ENCODE data around the gene COPG1. TPM values are rescaled to one million over a fixed set of nuclear protein-coding genes. Genes with fewer than 3 reads are reported as not detected.

The COPG1 gene
- total and polyA plus RNA-seq, 2 of the 13 experiments (the other 11 are each of a cell fraction or from before 2014, with no cell fraction given): 98.6 to 166 TPM

DNA sequence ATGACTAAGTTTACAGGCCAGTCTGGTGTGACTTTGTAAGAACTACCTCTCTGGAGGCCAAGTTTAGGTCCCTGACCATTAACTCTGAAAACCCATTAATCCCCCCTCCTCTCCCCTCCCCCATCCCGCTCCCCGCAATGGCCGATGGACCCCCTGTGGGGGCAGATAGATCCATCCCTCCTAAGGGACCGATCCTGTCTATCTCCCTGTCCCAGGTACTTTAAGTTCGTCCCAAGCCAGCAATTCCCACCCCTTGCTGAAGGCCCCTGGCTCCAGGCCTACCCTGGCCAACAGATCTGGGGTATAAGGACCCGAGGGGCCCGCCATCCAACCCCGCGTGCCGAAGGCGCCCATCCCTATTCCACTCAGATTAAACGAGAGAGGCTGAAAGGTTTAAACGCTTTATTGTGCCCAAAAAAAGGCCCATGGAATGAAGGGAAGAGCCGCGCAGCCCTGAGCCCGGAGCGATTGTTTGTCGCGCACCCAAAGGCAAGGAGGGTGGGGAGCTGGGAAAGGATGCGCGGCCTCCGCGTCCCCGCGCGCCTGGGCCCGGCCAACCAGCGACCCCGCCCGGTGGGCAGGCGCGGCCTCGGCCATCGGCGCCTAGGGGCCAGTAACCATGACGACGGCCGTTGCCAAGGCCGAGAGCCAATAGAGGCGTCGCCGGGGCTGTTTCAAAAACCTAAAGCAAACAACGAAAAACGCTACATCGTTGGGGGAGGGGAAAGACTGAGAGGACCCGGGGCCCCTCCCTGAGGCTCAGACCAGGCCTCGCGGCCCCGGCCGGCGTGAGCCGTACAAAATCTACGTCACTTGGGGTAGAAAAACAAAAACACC is 65.2 kb downstream of the COPG1 start (continued):
- TF ChIP-seq ZNF563 (CRISPR knock-in tag; IDR thresholded peaks at IDR 0.05) (no peak), CAMTA2 (CRISPR knock-in tag; IDR thresholded peaks at IDR 0.05; ENCODE audit: borderline replicate concordance) (0 out of 2 replicates have a peak, but pooled peaks have one; percentile 40), CENPX (CRISPR knock-in tag; IDR thresholded peaks at IDR 0.05) (no peak), ZNF460 (CRISPR knock-in tag; IDR thresholded peaks at IDR 0.05; ENCODE audit: borderline replicate concordance) (no peak), KLF15 (CRISPR knock-in tag; IDR thresholded peaks at IDR 0.05; ENCODE audit: borderline replicate concordance) (no peak), ZNF607 (CRISPR knock-in tag; IDR thresholded peaks at IDR 0.05; ENCODE audit: borderline replicate concordance) (no peak), YEATS4 (CRISPR knock-in tag; IDR thresholded peaks at IDR 0.05; ENCODE audit: borderline replicate concordance) (no peak), SOX13 (IDR thresholded peaks at IDR 0.05) (no peak), SOX13 (CRISPR knock-in tag; conservative IDR thresholded peaks at IDR 0.05 in 1 of 2, IDR thresholded peaks at IDR 0.05 in 1 of 2) (peak in 1 of 2 experiments; percentile 43; a peak in 2 of 4 replicates), ZNF598 (CRISPR knock-in tag; IDR thresholded peaks at IDR 0.05; ENCODE audit: borderline replicate concordance) (no peak), ZNF883 (CRISPR knock-in tag; IDR thresholded peaks at IDR 0.05; ENCODE audit: not compliant biosample characterization) (peak; percentile 64), PCBP2 (optimal IDR thresholded peaks at IDR 0.05; ENCODE audit: low read depth, low read length, poor library complexity, severe bottlenecking) (peak; percentile 21), PCBP1 (IDR thresholded peaks at IDR 0.05; ENCODE audit: borderline replicate concordance, low read depth, low read length) (no peak)
- TF ChIP-seq, protein P1, sequence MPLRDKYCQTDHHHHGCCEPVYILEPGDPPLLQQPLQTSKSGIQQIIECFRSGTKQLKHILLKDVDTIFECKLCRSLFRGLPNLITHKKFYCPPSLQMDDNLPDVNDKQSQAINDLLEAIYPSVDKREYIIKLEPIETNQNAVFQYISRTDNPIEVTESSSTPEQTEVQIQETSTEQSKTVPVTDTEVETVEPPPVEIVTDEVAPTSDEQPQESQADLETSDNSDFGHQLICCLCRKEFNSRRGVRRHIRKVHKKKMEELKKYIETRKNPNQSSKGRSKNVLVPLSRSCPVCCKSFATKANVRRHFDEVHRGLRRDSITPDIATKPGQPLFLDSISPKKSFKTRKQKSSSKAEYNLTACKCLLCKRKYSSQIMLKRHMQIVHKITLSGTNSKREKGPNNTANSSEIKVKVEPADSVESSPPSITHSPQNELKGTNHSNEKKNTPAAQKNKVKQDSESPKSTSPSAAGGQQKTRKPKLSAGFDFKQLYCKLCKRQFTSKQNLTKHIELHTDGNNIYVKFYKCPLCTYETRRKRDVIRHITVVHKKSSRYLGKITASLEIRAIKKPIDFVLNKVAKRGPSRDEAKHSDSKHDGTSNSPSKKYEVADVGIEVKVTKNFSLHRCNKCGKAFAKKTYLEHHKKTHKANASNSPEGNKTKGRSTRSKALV (CRISPR knock-in tag; IDR thresholded peaks at IDR 0.05): peak; percentile 55
- TF ChIP-seq, protein P2, sequence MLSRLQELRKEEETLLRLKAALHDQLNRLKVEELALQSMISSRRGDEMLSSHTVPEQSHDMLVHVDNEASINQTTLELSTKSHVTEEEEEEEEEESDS (CRISPR knock-in tag; IDR thresholded peaks at IDR 0.05; ENCODE audit: borderline replicate concordance): no peak
- TF ChIP-seq, protein P3, sequence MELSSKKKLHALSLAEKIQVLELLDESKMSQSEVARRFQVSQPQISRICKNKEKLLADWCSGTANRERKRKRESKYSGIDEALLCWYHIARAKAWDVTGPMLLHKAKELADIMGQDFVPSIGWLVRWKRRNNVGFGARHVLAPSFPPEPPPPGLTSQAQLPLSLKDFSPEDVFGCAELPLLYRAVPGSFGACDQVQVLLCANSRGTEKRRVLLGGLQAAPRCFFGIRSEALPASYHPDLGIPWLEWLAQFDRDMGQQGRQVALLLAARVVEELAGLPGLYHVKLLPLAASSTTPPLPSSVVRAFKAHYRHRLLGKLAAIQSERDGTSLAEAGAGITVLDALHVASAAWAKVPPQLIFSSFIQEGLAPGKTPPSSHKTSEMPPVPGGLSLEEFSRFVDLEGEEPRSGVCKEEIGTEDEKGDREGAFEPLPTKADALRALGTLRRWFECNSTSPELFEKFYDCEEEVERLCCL (CRISPR knock-in tag; IDR thresholded peaks at IDR 0.05; ENCODE audit: borderline replicate concordance): no peak
- TF ChIP-seq, protein P4, sequence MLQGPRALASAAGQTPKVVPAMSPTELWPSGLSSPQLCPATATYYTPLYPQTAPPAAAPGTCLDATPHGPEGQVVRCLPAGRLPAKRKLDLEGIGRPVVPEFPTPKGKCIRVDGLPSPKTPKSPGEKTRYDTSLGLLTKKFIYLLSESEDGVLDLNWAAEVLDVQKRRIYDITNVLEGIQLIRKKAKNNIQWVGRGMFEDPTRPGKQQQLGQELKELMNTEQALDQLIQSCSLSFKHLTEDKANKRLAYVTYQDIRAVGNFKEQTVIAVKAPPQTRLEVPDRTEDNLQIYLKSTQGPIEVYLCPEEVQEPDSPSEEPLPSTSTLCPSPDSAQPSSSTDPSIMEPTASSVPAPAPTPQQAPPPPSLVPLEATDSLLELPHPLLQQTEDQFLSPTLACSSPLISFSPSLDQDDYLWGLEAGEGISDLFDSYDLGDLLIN (CRISPR knock-in tag; IDR thresholded peaks at IDR 0.05; ENCODE audit: borderline replicate concordance): no peak
- TF ChIP-seq, protein P5, sequence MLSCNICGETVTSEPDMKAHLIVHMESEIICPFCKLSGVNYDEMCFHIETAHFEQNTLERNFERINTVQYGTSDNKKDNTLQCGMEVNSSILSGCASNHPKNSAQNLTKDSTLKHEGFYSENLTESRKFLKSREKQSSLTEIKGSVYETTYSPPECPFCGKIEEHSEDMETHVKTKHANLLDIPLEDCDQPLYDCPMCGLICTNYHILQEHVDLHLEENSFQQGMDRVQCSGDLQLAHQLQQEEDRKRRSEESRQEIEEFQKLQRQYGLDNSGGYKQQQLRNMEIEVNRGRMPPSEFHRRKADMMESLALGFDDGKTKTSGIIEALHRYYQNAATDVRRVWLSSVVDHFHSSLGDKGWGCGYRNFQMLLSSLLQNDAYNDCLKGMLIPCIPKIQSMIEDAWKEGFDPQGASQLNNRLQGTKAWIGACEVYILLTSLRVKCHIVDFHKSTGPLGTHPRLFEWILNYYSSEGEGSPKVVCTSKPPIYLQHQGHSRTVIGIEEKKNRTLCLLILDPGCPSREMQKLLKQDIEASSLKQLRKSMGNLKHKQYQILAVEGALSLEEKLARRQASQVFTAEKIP (CRISPR knock-in tag; IDR thresholded peaks at IDR 0.05; ENCODE audit: borderline replicate concordance): no peak
